RPMI8226 (cell line): ENCODE measurements around the gene VKORC1.
"Not testable (repeated sequence)": the region's sequence is repeated elsewhere in the genome, so short reads cannot be mapped to it uniquely, and the experiment has no call there.

Source experiments
- DNase-seq: peaks from one replicate; pipeline ENCODE4 v3.0.0-alpha.2; 2015

VKORC1 gene

GRCh38 chr16:31094424-31095120 lies at the start of gene VKORC1:
VKORC1 (minus strand) TSS chr16:31094797; CDS start chr16:31094729, 68 bp downstream.
- DNase-seq: peak; percentile 98

DNA sequence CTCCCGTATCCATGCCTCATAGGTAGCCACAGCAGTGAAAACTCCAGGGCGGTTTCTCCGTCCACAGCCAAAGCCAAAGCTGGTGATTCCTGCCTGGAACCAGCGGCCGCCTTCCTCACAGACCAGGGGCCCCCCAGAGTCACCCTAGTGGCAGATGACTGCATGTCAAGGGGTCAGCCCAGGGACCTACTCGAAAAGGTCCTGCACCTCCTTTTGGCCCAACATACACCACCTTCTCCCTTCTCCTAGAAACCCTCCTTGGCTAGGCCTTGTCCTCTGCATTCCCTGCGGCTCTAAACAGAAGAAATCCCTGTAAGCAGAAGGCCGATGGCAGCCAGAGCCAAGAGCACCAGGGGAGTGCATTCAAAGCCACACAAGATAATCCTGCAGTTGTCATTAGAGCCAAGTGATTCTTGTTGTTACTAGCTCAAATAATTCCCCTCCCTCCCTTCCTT lies 49.1 kb upstream of the VKORC1 start:
- DNase-seq: no peak

DNA sequence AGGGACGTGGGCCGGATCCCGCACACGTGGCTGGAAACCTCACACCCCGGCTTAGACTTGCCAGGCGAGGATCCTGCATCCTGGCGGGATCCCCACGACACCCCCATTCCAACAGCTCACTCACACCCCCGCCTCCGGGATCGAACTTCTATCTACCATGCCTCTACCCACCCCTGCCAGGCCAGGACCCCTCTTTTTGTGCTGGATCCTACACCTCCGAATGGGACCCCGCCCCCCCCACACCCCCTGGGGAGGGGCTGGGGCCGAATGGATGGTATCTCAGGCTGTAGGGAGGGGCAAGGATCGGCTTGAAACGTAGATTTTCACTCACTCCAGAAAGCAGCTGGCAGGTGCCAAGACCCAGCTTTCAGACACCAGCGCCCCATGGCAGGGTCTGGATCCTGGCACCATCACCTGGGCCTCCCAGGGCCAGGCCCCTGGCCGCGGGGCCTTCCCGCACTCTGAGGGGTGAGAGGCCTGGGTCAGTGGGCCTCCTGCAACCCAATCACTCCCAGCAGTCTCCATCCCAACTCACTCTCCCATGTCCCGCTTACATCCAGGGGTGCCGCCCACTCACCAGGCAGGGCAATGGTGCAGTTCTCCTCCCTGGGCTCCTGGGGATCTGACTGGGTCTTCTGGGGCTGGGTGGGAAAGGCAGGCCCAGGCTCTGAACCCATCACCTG lies 48.6 kb upstream of the VKORC1 start:
- no peak for DNase-seq

- DNase-seq: peak; percentile 100
These were observed 47.8 kb upstream of the VKORC1 start for GRCh38 chr16:31142109-31143010.

GRCh38 chr16:31141489-31142108 lies 47.0 kb upstream of the VKORC1 start:
- DNase-seq: peak; percentile 24

DNA sequence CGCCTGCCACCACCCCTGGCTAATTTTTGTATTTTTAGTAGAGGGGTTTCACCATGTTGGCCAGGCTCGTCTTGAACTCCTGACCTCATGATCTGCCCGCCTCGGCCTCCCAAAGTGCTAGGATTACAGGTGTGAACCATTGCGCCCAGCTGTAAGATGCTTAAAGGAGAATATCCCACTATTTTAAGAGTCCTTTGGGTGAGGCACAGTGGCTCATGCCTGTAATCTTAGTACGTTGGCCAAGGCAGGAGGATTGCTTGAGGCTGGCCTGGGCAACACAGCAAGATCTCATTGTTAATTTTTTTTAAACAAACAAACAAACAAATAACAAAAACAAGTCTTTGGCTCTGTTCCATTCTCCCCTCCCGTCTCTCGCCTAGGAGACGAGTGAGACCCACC lies 46.5 kb upstream of the VKORC1 start:
- not testable (repeated sequence) for DNase-seq

DNA sequence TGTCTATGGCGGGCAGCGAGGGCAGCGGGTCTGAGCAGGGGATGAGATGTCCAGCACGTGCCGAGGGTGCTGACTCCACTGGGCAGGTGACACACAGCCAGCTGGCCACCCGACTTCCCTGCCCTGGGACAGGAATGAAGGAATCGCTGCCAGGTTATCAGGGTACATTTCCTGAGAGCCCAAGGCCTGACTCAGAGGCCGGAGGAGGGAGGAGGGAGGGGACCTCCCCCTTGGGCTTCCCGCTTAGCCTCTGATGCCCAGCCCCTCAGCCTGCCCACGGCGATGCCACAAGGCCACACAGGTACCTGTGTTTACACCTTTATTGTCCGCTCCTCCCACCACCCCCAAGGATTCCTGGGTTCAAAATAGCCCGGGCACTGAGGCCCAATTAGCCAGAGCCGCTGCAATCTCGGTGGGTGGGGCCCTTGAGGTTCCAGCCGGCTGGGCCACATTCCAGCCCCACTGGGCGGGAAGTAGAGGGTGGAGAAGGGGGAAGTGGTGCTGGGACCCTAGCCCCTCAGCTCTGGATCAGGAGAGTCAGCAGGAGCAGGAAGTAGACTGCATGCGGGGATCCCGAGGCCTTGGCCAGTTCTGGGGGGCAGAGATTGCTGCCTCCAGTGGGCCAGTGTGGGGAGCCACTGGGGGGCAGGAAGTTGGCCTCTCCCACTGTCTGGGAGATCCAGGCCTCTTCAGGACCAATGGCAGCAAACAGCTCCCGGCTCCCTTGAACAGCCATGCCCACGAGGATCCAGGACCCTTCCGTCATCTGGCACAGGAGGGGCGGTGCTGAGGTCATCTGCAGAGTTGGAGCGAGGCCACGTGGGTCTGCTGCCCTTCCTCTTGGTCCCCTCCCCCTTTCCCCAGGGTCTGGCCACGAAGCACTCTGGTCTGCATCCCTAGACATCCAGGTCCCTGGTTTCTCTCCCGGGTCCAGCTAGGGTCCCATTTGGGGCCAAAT lies 44.3 kb upstream of the VKORC1 start:
- DNase-seq: no peak

DNA sequence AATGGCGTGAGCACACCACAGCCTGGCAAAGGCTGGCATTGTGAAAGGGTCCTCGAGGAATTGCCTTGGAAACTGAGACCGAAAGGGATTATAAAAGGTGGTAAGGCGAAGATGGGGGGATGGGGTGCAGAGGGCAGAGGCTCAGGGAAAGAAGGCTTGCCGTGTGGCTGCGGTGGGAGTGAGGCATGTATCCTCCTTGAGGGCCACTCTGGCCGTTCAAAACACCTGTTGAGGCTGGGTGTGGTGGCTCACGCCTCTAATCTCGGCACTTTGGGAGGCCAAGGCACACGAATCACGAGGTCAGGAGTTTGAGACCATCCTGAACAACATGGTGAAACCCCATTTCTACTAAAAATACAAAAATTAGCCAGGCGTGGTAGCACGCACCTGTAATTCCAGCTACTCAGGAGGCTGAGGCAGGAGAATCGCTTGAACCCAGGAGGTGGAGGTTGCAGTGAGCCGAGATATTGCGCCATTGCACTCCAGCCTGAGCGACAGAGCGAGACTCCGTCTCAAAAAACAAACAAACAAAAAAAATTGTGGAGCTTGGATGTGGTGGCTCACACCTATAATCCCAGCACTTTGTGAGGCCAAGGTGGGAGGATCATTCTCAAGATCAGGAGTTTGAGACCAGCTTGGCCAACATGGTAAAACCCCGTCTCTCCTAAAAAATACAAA lies 42.4 kb upstream of the VKORC1 start:
- DNase-seq: not testable (repeated sequence)

DNA sequence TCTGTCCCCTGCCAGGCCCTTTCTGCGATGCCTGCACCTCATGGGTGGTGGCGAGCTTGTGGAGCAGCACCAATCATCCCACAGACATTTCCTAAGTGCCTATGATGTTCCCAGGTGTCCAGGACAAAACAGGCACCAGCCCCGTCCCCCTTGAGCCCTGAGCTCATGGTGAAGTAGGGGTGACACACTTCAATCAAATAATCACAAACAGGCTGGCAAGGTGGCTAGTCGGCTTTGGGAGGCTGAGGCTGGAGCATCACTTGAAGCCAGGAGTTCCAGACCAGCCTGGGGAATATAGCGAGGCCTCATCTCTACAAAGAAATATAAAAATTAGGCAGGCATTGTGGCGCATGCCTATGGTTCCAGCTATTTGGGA lies 41.7 kb upstream of the VKORC1 start:
- DNase-seq: no peak

- no peak for DNase-seq
These were observed 41.1 kb upstream of the VKORC1 start, which contains the start of gene PRSS8 for GRCh38 chr16:31135535-31136286. PRSS8 (minus strand) TSS chr16:31135727; CDS start chr16:31135498, 229 bp downstream.

DNA sequence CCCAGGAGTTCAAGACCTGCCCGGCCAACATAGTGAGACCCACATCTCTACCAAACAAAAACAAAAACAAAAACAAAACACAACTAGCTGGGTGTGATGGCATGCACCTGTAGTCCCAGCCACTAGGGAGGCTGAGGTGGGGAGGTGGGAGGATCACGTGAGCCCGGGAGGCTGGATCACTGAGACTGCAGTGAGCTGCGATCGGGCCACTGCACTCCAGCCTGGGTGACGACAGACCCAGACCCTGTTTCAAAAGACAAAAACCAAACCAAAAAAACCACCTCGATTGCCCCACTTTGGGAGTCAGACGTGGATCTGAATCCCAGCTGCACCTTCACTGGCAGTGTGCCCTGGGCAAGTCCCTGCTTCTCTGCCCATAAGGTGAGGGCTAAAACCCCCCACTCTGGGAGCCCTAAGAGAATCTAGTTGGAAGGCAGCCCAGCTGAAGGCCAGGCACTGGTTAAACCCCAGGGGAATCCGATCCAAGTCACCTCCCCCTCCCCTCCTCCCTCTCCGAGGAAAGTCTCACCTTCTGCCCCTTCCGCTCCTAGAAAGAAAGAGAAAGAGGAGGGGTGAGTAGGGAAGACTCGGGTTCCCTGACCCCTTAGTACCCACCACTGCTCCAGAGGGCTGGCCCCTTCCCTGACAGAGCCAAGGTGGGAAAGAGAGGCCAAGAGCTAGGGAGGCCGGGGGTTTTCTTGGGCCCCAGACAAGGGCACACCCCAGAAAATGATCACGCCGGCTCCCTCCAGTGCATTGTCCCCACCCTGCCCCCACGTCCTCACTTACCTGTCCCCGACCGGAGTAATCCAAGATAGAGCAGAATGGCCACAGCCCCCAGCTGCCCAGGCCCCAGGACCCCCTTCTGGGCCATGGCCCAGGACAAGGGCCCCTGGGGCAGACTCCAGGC lies 40.3 kb upstream of the VKORC1 start:
- DNase-seq: peak; percentile 72

- peak; percentile 61 for DNase-seq
These were observed 39.5 kb upstream of the VKORC1 start for GRCh38 chr16:31134091-31134571.

DNA sequence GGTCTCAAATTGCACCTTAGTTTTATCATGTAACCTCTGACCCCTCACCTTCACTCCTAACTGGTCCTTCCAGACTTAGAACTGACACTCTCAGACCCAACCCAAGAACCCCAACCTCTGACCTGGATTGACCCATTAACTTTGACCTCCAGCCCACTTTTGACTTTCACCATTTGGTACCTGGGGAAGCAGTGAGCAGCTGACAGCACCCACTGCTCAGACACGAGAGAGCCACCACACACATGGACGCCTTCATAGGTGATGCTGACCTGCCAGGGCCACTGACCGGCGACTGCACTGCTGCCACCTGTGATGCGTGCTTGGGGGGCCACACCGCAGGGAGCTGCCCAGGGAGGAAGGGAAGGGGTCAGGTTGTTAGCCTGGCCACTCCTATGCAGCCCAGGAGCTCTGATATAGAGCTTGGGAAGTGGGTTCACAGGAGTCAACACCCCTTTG lies 38.5 kb upstream of the VKORC1 start:
- no peak for DNase-seq

GRCh38 chr16:31132303-31132979 lies 37.8 kb upstream of the VKORC1 start:
- DNase-seq: no peak

DNA sequence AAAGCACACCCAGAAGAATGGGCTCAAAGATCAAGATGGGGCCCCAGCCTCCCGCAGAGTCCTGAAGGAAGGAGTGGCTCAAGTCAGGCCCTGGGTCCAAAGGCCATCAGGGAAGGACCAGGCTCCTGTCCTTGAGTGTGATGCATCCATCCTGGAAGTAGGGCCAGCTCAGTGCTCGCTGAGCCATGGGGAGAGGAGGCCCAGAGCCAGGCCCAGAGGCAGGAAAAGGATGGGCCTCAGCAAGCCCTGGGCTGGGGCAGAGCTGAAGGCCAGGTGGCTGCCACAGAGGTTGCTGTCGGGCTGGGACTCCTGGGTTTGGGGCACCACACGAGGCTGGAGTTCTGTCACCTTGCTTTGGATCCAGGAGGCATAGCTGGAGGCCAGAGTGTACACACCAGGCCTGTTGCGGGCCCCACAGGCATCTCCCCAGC lies 37.3 kb upstream of the VKORC1 start:
- DNase-seq: no peak

DNA sequence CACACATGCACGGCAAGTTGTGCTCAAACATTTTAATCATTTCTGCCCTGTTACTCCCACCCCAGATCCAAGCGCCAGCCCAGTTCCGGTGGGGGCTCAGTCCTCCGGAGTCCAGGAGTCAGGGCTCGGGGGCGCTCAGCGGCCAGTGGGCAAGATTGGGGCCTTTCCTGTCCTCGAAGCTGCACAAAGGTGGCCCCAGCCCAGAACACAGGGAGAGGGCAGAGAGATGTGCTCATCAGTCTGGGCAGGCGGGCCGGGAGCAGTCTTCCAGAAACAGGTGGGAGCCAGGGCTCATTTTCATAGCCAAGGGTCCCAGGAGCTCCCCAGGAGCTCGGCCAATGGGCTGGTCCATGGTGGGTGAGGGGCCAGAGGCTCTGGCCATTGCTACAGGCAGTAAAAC lies 36.8 kb upstream of the VKORC1 start:
- no peak for DNase-seq

DNA sequence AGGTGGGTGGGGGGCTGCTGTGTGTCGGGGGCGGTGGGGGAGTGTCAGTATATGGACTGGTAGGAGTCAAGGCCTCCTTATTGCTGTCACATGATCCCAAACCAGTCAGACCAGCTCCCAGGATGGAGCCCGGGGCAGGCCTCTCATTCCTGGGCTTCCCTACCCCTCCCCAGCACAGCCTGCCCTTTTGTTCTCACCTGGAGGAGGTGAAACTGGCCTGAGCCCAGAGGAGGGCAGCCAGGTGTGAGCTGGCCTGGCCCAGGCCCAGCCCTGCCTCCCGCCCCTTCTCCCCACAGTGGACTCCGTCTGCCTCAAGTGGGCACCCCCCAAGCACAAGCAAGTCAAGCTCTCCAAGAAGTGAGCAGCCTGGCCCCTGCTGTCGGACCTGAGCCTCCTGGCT lies 36.3 kb upstream of the VKORC1 start:
- no peak for DNase-seq

- no peak for DNase-seq
These were observed 35.8 kb upstream of the VKORC1 start for GRCh38 chr16:31130336-31130891.
